LoVo (cell line): ENCODE measurements around the gene LGALS4.
A peak's percentile ranks its signal among the peaks of the same experiment; 100 is the strongest.
"Not testable (repeated sequence)": the region's sequence is repeated elsewhere in the genome, so short reads cannot be mapped to it uniquely, and the experiment has no call there.

ENCODE experiments used
- DNase-seq: peaks from one replicate; pipeline ENCODE4 v3.0.0-alpha.2; 2016; ENCODE audit warnings: low spot score

LGALS4 gene

DNA sequence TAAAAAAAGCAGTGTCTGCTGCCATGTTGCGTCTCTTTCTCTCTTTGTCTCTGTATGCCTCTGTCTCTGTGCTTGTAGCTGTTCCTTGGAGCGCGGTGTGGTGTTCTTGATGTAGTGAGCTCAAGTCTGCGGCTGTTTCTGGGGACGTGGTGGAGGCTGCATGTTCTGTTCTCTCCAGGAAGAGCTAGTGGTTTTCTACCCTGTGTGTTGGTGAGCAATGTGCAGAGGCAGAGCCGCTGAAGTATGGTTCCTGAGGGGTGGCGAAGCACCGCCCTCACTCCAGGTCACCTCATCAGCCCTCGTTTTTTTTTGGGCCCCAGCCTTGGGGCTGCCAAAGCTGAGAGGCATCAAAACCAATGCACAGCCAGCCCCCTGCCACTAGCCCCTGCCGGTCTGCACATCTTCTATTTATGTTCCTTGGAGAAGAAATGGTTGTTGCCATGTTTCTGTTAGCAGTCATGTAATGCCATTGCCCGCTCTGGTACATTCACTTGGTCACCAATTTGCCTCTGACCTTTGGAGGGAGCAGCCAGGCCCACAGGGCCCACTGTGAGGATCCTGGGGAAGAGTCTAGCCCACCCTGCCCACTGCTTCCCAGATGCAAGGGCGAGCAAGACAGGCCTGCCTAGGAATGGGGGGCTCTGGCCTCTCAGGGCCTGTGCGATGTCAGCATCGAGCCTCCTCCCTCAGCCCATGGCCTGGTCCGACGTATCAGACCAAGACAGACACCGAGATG lies 29.9 kb upstream of the LGALS4 start:
- DNase-seq: no peak

GRCh38 chr19:38841787-38842438 lies 29.2 kb upstream of the LGALS4 start:
- DNase-seq: no peak

GRCh38 chr19:38841180-38841766 lies 28.5 kb upstream of the LGALS4 start:
- no peak for DNase-seq

GRCh38 chr19:38840583-38840968 lies 27.8 kb upstream of the LGALS4 start:
- DNase-seq: no peak

DNA sequence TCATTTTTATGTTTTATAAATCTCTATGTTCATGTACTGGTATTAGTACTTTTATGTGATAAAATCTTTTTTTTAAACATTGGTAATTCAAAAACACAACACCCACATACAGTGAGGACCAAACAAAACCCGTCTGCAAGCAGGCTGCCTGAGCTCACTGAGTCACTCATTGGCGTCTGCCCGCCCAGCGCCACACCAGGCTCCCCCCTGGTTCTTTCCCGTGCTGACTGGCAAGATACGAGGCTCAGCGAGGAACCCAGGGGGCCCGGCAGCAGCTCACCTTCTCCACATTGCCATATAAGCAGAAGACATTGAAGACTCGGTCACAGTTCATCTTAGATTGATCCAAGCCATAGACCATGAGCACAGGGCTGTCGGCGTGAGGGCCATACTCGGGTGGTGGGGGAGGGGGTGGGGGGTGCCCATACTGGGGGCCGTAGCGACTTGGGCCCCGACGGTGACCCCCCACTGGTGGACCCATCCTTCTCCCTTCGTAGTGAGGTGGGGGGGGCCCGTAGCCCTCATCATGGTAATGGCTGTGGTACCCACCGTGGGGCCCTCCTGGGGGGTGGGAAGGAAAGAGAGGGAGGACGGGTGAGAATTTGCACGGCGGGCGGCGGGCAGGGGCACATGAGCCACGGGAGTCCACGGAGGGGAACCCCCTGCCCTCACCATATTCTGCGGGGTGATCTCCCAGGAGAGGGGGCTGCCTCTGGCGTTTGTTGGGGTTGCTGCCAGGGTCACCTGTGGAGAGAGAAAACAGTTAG lies 27.3 kb upstream of the LGALS4 start:
- DNase-seq: no peak

- DNase-seq: no peak
Observed at GRCh38 chr19:38838986-38839761, 26.4 kb upstream of the LGALS4 start.

- DNase-seq: no peak
Observed at GRCh38 chr19:38838208-38838985, 25.7 kb upstream of the LGALS4 start.

- DNase-seq: no peak
Observed at GRCh38 chr19:38837656-38838121, 24.9 kb upstream of the LGALS4 start.

GRCh38 chr19:38836983-38837626 lies 24.4 kb upstream of the LGALS4 start:
- no peak for DNase-seq

DNA sequence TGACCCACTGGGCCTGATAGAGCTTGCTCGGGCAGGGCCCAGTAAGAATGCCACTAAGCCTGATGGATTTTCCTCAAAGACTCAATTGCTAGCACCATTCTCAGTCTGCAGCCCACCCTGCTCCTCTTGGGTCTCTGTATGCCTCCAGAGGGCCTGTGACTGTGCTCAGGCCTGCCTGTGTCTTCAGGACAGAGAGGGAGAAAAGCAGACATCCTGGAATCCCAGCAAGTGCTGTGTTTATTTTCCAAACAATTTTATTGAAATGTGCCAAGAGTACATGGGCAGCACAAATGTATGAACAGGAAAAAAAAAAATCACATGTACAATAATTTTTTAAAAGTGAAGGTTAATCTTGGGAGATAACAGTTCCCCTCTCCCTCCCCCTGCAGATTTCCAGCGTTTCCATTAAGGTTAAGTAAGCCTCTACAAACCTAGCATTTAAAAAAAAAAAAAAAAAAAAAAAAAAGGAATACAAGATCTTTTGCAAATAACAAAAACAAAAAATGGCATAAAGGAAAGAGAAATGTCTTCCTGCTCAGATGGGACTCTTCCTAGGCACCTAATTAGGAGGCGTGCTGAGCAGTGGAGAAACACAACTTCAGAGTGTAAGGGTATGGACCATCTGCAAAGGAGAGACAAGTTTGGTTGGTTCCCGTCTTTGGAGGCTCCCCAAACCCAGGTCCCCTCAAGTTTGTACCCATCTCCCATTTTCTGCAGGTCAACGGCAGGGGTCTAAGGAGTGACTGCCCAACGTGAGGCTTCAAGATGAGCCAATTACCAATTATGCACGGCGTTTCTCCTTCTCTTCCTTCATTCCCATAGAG lies 23.6 kb upstream of the LGALS4 start:
- no peak for DNase-seq

- DNase-seq: no peak
Observed at GRCh38 chr19:38834590-38834989, 21.8 kb upstream of the LGALS4 start.

DNA sequence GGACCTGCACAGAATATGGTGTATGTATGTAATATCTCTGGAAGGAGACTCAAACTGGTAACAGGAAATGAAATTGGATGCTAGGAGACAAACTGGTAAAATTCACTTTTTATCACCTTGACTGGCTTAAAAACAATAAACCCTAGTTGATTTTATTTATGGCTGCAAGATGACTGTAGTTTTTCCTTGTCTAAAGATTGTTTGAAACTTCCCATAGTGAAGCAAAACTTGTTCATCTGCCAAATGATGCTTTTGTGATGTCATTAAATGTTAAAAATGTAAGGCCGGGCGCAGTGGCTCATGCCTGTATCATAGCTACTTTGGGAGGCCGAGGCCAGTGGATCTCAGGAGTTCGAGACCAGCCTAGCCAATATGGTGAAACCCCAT lies 21.4 kb upstream of the LGALS4 start:
- DNase-seq: no peak

DNA sequence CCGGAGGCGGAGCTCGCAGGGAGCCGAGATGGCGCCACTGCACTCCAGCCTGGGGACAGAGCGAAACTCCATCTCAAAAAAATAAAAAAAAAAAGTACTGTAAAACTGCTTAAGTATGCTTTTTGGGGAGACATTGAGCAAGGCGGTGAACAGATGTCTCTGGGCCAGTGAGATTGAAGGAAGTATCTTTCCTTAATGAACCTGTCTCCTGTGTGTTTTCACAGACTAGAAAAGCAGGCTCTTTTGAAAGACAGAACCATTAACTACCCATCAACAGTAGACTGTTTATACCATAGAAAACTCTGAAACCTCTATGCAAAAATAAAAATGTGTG lies 20.3 kb upstream of the LGALS4 start:
- no peak for DNase-seq

DNA sequence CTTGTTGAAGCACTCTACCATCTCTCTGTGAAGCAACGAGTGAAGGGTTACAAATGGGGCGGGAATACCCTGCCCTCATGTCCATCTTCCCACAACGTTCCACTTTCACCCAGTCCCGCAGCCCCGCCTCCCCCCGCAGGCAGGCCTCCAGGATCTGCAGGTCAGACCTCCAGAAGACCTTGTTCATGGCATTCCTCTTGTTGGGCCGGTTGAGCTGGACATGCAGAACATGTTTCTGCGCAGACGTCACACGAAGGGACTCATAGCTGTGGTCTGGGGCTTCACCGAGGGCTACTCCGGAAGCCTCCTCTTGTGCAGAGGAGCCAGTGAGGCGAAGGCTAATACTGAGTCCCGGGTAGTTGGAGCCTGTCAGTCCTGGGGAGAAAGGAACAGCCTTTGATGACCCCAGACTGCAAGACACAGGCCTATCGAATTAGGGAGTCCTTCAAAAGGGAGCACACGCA lies 18.4 kb upstream of the LGALS4 start:
- DNase-seq: peak; percentile 49

GRCh38 chr19:38830039-38830733 lies 17.4 kb upstream of the LGALS4 start:
- DNase-seq: no peak

DNA sequence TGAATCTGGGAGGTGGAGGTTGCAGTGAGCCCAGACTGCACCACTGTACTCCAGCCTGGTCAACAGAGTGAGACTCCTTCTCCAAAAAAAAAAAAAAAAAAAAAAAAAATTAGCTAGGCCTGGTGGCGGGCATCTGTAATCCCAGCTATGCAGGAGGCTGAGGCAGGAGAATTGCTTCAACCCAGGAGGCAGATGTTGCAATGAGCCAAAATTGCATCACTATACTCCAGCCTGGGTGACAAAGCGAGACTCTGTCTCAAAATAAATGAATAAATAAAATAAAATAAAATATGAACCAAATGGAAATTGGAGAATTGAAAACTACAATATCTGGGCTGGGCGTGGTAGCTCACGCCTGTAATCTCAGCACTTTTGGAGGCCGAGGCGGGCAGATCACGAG lies 16.5 kb upstream of the LGALS4 start:
- DNase-seq: not testable (repeated sequence)

- no peak for DNase-seq
Observed at GRCh38 chr19:38826856-38827551, 14.3 kb upstream of the LGALS4 start.

DNA sequence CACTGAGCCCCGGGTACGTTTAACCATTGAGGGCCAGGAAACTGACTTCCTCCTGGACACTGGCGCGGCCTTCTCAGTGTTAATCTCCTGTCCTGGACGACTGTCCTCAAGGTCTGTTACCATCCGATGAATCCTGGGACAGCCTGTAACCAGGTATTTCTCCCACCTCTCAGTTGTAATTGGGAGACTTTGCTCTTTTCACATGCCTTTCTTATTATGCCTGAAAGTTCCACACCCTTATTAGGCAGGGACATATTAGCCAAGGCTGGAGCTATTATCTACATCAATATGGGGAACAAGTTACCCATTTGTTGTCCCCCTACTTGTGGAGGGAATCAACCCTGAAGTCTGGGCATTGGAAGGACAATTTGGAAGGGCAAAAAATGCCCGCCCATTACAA lies 13.2 kb upstream of the LGALS4 start:
- DNase-seq: not testable (repeated sequence)
